Colon (tissue), 2 donors: ENCODE data around the gene INTS6L.

Experiments
- FAIRE-seq: peaks from 2 replicates; lab custom pipeline; 2012; peaks lifted over from hg19 to GRCh38; lab: Jason Lieb, UNC
- donor health status: control.
- donor health status: control.

Gene INTS6L

DNA sequence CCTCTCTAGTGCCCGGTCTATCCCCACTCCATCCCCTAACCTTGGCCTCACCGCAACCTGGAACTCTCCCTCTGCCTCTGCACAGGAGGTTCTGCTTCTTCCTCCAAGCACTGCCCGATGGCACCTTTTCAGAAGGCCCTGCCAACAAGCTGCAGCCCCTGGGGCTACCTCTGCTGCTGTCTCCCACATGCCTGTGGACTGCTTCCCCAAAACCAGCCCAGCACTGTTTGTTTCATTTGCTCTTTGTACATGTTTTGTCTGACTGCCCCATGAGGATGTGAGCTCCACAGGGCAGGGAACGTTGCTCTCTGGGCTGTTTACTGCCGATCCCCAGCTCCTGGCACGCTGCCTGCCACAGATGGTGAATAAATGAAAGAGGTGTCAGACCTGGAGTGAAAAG, 85.4 kb downstream of the INTS6L start:
- no peak for FAIRE-seq

GRCh38 chrX:135624408-135625204, 104.1 kb downstream of the INTS6L start:
- FAIRE-seq = peak; percentile 51

GRCh38 chrX:135625995-135626394, 105.5 kb downstream of the INTS6L start:
- FAIRE-seq = no peak

GRCh38 chrX:135629342-135629741, 108.9 kb downstream of the INTS6L start:
- no peak for FAIRE-seq
